Stomach (tissue), 9 donors: ENCODE measurements around the gene MEN1. TPM values are rescaled to one million over a fixed set of nuclear protein-coding genes. Genes with fewer than 3 reads are reported as not detected.

ENCODE experiments used
- DNase-seq, 2 donors: peaks; one replicate each; pipeline versions ENCODE4 v3.0.0 to v3.0.0-alpha.2; 2013 to 2019
- H3K27ac ChIP-seq, 5 donors: fragments of 200-600 bp in 4 of 5; sonication (generic) in 4 of 5; one replicate each; pipeline ENCODE4 v1.5.1; 2013 to 2019; ENCODE audit warnings: mild to moderate bottlenecking in 1 of 5, moderate library complexity in 1 of 5
- H3K27me3 ChIP-seq, 3 donors: fragments of 200-600 bp; sonication (generic); one replicate each; pipeline ENCODE4 v1.5.1; 2017 to 2019; ENCODE audit warnings: mixed run types in 1 of 3
- H3K36me3 ChIP-seq, 4 donors: fragments of 200-600 bp; sonication (generic); 1 replicate in 3 of 4; 2 replicates in 1 of 4; pipeline ENCODE4 v1.5.1; 2016 to 2019
- H3K4me1 ChIP-seq, 4 donors: fragments of 200-600 bp; sonication (generic); one replicate each; pipeline ENCODE4 v1.5.1; 2016 to 2019
- H3K4me3 ChIP-seq, 4 donors: fragments of 200-600 bp; sonication (generic) in 3 of 4; one replicate each; pipeline ENCODE4 v1.5.1; 2016 to 2019; ENCODE audit warnings: mild to moderate bottlenecking in 1 of 4
- H3K9me3 ChIP-seq, 4 donors: fragments of 200-600 bp; sonication (generic); one replicate each; pipeline ENCODE4 v1.5.1; 2016 to 2019
- EP300 ChIP-seq: sonication (generic); formaldehyde crosslinking; IDR thresholded peaks from one replicate; pipeline ENCODE4 v1.6.1; 2017; ENCODE audit warnings: antibody characterized with exemption
- POLR2A ChIP-seq, 4 donors: fragments of 450-650 bp; IDR thresholded peaks; one replicate each; pipeline ENCODE4 v1.6.1; 2016; ENCODE audit warnings: antibody characterized with exemption in 4 of 4, control low read depth in 2 of 4, mild to moderate bottlenecking in 1 of 4, moderate library complexity in 1 of 4
- POLR2AphosphoS5 ChIP-seq, 3 donors: sonication (generic); formaldehyde crosslinking; IDR thresholded peaks; one replicate each; pipeline ENCODE4 v1.6.1; 2016; ENCODE audit warnings: antibody characterized with exemption in 3 of 3
- WGBS, 5 donors: extraction: QIAGEN DNeasy Blood & Tissue Kit in 3 of 5; methylation state at CpG; one replicate each; pipeline versions ENCODE4 v1.1.5 to v1.1.7; 2013 to 2018; 5-methylcytosine and 5-hydroxymethylcytosine counted together
- intact Hi-C: fragments of 100-400 bp; cut with DNase I; formaldehyde crosslinking; loops from one replicate; pipeline ENCODE4 v1.15.1; 2023; ENCODE audit warnings: low total_unique reads
- polyA plus RNA-seq, 3 donors: library from polyadenylated mRNA; stranded (reverse); fragments of 200-250 nt; gene quantifications; one replicate each; pipeline ENCODE4 v1.2.3, GENCODE V29; 2013
- total RNA-seq, 5 donors: library from RNA; depleted of rRNA; stranded (reverse); fragments of >200 nt; gene quantifications; one replicate each; pipeline versions ENCODE4 v1.1.0 to v1.2.3, GENCODE V29; 2014 to 2016
- TF ChIP-seq, protein P1 (sequence below), 7 experiments: fragments of 450-650 bp in 4 of 7; fragments of 200-600 bp in 3 of 7; sonication (generic) in 3 of 7; IDR thresholded peaks; one replicate each; pipeline ENCODE4 v1.5.1; 2016 to 2019; ENCODE audit warnings: antibody characterized with exemption in 7 of 7, control low read depth in 2 of 7, mild to moderate bottlenecking in 1 of 7
- donor health status: healthy with polysubstance abuse.
- donor health status: Bipolar disorder and iron deficiency.
- donor health status: healthy.

MEN1 gene
- total and polyA plus RNA-seq, 8 donors = 9.4 to 62.5 (median 15.9) TPM

DNA sequence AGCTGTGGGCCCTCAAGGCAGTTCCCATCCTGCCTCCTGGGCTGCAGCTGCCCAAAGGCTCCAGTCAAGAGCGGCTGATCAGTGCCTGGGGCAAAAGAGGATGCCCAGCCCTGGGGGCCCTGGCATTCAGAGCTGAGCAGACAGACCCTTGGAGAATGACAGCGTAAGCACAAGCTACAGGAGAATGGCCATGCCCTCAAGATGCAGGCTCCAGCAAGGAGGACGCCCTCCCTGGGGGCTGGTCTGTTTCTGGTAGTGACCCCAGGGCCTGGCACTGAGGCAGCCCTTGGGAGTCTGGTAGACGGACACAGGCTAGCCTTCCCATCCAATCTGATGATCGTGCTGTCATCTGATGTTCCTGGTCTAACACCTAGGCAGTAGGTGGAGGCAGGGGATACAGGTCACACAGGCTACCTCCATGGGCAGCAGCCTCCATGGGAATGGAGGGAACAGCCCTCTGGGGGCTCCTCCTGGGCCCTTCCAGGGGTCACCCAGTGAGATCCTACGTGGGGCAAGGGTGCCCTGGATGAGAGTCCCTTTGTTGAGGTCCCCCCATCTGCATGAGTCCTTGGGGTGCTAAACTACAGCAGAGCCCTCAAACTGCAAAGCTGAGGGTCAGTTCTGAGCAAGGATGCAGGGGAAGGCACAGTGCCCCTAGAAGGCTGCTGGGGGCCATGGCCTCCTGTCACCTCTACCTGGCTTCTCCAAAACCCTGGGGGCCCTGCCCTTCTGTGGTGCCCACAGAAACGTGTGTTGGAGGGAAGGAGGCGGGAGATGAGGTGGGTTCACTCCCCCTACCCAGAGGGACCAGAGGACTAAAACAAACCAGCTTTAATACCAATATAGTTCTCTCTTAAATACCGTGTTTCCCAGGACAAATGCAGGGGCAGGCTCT lies 21.8 kb downstream of the MEN1 start:
- Histone ChIP-seq H3K4me1 (peaks cover 0 to 10% (median 0%) of the 10 kb centered on the region in 4 donors), H3K36me3 (peaks cover 10 to 54% (median 46%) of the 10 kb centered on the region in 4 donors), H3K9me3 (no peaks in the 10 kb centered on the region), H3K4me3 (no peak overlapping the region), H3K27ac (no peak overlapping the region), H3K27me3 (no peaks in the 10 kb centered on the region)
- DNase-seq = no peak
- TF ChIP-seq EP300 (no peak), POLR2AphosphoS5 (IDR thresholded peaks at IDR 0.05) (no peak), POLR2A (IDR thresholded peaks at IDR 0.05) (no peak)
- TF ChIP-seq, protein P1, sequence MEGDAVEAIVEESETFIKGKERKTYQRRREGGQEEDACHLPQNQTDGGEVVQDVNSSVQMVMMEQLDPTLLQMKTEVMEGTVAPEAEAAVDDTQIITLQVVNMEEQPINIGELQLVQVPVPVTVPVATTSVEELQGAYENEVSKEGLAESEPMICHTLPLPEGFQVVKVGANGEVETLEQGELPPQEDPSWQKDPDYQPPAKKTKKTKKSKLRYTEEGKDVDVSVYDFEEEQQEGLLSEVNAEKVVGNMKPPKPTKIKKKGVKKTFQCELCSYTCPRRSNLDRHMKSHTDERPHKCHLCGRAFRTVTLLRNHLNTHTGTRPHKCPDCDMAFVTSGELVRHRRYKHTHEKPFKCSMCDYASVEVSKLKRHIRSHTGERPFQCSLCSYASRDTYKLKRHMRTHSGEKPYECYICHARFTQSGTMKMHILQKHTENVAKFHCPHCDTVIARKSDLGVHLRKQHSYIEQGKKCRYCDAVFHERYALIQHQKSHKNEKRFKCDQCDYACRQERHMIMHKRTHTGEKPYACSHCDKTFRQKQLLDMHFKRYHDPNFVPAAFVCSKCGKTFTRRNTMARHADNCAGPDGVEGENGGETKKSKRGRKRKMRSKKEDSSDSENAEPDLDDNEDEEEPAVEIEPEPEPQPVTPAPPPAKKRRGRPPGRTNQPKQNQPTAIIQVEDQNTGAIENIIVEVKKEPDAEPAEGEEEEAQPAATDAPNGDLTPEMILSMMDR (IDR thresholded peaks at IDR 0.05) = no peak
- 83 to 88% (median 84%) methylated on average over 6 to 9 of the region's 9 CpGs for WGBS, 5 donors
- intact Hi-C loops = no loop called here

DNA sequence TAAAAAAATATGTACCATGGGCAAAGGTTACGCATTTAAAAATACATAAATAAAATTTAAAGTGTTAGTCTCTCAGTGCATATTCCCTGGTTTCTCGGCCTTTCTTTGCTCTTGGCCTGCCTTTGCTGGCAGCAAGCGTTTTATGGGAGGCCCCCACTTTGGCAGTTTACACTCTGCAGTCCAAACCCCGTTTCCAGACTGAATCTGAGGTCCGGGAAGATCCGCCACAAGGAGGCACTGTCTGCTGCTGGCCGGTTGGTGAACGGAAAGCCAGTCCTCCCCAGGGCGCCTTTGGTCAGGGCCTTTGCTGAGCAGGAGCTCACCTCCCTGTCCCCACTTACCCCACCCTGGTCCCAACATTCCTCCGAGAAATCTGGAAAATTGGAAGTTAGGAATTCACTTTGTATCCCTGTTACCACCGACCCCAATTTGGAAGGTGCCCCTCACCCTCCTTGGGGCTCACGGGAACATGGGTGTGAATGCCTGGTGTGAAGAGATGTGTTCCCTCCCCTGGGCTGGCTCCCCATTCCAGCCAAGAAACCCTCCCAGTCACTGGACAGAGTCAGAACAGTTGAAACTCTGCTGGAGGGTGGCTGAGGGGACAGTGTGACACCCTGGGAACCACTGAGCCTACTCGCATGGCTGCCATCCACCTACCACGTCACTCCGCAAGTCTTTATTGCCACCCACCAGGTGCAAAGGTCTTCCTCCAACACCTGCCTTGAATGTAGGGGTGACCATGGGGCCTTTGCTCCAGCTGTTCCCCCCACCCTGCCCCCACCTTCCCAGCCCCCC lies 22.6 kb downstream of the MEN1 start:
- Histone ChIP-seq H3K9me3 (no peaks in the 10 kb centered on the region), H3K27me3 (no peaks in the 10 kb centered on the region), H3K4me3 (no peak overlapping the region), H3K4me1 (peaks cover 0 to 10% (median 0%) of the 10 kb centered on the region in 4 donors), H3K36me3 (peaks cover 10 to 48% (median 44%) of the 10 kb centered on the region in 4 donors), H3K27ac (peak overlapping the region in 1 of 5 donors; percentile 6)
- 40 to 42% (median 42%) methylated on average over 15 of the region's 15 CpGs for WGBS, 5 donors
- DNase-seq = peak; percentile 78 to 82
- TF ChIP-seq EP300 (no peak), POLR2A (IDR thresholded peaks at IDR 0.05) (no peak), POLR2AphosphoS5 (IDR thresholded peaks at IDR 0.05) (peak in 1 of 3 donors; percentile 35)
- TF ChIP-seq, protein P1 (IDR thresholded peaks at IDR 0.05) = peak in 5 of 7 experiments; percentile 41 to 69 (median 62)
- intact Hi-C loops = no loop called here

DNA sequence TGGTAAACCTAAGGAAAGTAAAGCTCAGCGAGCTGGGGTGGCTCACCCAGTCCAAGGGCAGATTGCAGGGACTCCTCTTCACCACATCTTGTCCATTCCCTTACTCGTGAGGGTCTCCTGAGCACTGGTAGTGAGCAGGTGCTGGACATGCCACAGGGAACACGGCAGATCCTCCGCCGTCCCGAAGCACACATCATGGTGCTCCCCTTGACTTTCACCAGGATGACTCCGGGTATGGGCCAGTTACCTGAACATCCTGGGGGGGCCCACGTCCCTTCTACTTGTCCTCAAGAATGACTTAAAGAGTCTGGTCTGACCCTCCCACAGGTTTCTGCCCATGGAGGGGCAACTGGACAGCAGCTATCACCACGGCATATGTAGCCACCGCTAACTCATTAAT lies 24.0 kb downstream of the MEN1 start:
- H3K4me3 ChIP-seq = no peak overlapping the region
- H3K9me3 ChIP-seq = no peaks in the 10 kb centered on the region
- H3K27ac ChIP-seq = no peak overlapping the region
- H3K27me3 ChIP-seq = no peaks in the 10 kb centered on the region
- H3K36me3 ChIP-seq = peaks cover 10 to 34% (median 31%) of the 10 kb centered on the region in 4 donors
- WGBS, 5 donors = 90 to 93% (median 92%) methylated on average over 7 to 10 of the region's 10 CpGs
- no peak for DNase-seq
- H3K4me1 ChIP-seq = peaks cover 0 to 10% (median 0%) of the 10 kb centered on the region in 4 donors
- intact Hi-C loops = no loop called here
- no peak for TF ChIP-seq POLR2A (IDR thresholded peaks at IDR 0.05)
- TF ChIP-seq, protein P1 (IDR thresholded peaks at IDR 0.05) = no peak
- no peak for TF ChIP-seq EP300
- no peak for TF ChIP-seq POLR2AphosphoS5 (IDR thresholded peaks at IDR 0.05)
